Type B pancreatic cell (in vitro differentiated cells): ENCODE results near the gene DNMT3B. TPM values are rescaled to one million over a fixed set of nuclear protein-coding genes. Genes with fewer than 3 reads are reported as not detected.

Experiments
- DNase-seq: peaks from one replicate; pipeline ENCODE4 v3.0.0; 2021; ENCODE audit warnings: mixed read lengths; ENCODE audit not compliant: unreplicated experiment; ENCODE audit errors: extremely low spot score
- H3K27ac Mint-ChIP-seq: 2 replicates; pipeline ENCODE4 v1.8.0; 2021; ENCODE audit warnings: mild to moderate bottlenecking, mixed read lengths
- H3K27me3 Mint-ChIP-seq: 2 replicates; pipeline ENCODE4 v1.8.0; 2021; ENCODE audit warnings: mixed read lengths
- H3K36me3 Mint-ChIP-seq: 2 replicates; pipeline ENCODE4 v1.8.0; 2021; ENCODE audit warnings: mixed read lengths
- H3K4me1 Mint-ChIP-seq: one replicate; pipeline ENCODE4 v1.8.0; 2021; ENCODE audit warnings: mixed read lengths; ENCODE audit not compliant: unreplicated experiment
- H3K4me3 Mint-ChIP-seq: 2 replicates; pipeline ENCODE4 v1.8.0; 2021; ENCODE audit warnings: mild to moderate bottlenecking, mixed read lengths
- H3K9me3 Mint-ChIP-seq: 2 replicates; pipeline ENCODE4 v1.8.0; 2021; ENCODE audit warnings: mixed read lengths
- total RNA-seq: library from RNA; stranded (reverse); gene quantifications from 2 replicates; pipeline ENCODE4 v1.2.1, GENCODE V29; 2021; ENCODE audit warnings: low replicate concordance
- TF ChIP-seq, protein P1 (sequence below): fragments of 200-600 bp; sonication (generic); conservative IDR thresholded peaks from 2 replicates; pipeline ENCODE4 v1.5.0; 2021; ENCODE audit warnings: antibody characterized with exemption, mild to moderate bottlenecking

Gene DNMT3B
- total RNA-seq, 1 donor from 2014 or later = 19.7 TPM

- Mint-ChIP-seq H3K4me3 (no peak overlapping the region), H3K36me3 (peaks cover 7% of the 10 kb centered on the region), H3K4me1 (peaks cover 4% of the 10 kb centered on the region), H3K9me3 (no peaks in the 10 kb centered on the region), H3K27ac (no peak overlapping the region), H3K27me3 (no peaks in the 10 kb centered on the region)
- TF ChIP-seq, protein P1, sequence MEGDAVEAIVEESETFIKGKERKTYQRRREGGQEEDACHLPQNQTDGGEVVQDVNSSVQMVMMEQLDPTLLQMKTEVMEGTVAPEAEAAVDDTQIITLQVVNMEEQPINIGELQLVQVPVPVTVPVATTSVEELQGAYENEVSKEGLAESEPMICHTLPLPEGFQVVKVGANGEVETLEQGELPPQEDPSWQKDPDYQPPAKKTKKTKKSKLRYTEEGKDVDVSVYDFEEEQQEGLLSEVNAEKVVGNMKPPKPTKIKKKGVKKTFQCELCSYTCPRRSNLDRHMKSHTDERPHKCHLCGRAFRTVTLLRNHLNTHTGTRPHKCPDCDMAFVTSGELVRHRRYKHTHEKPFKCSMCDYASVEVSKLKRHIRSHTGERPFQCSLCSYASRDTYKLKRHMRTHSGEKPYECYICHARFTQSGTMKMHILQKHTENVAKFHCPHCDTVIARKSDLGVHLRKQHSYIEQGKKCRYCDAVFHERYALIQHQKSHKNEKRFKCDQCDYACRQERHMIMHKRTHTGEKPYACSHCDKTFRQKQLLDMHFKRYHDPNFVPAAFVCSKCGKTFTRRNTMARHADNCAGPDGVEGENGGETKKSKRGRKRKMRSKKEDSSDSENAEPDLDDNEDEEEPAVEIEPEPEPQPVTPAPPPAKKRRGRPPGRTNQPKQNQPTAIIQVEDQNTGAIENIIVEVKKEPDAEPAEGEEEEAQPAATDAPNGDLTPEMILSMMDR = no peak
- DNase-seq = no peak
Observed at GRCh38 chr20:32786059-32786760, 24.0 kb downstream of the DNMT3B start.

- TF ChIP-seq, protein P1 = no peak
- H3K27me3 Mint-ChIP-seq = no peaks in the 10 kb centered on the region
- peaks cover 7% of the 10 kb centered on the region for H3K4me1 Mint-ChIP-seq
- peaks cover 7% of the 10 kb centered on the region for H3K36me3 Mint-ChIP-seq
- DNase-seq = no peak
- H3K27ac Mint-ChIP-seq = no peak overlapping the region
- H3K4me3 Mint-ChIP-seq = no peak overlapping the region
- H3K9me3 Mint-ChIP-seq = no peaks in the 10 kb centered on the region
Observed at GRCh38 chr20:32787168-32787567, 25.0 kb downstream of the DNMT3B start.

GRCh38 chr20:32789896-32790750 is 27.9 kb downstream of the DNMT3B start:
- TF ChIP-seq, protein P1 = peak; percentile 100
- H3K9me3 Mint-ChIP-seq = no peaks in the 10 kb centered on the region
- peak; percentile 84 for DNase-seq
- H3K27ac Mint-ChIP-seq = peak overlapping the region; percentile 6
- H3K4me1 Mint-ChIP-seq = peaks cover 12% of the 10 kb centered on the region
- no peaks in the 10 kb centered on the region for H3K27me3 Mint-ChIP-seq
- no peak overlapping the region for H3K4me3 Mint-ChIP-seq
- H3K36me3 Mint-ChIP-seq = peaks cover 7% of the 10 kb centered on the region

- Mint-ChIP-seq H3K36me3 (peaks cover 7% of the 10 kb centered on the region), H3K9me3 (no peaks in the 10 kb centered on the region), H3K27ac (no peak overlapping the region), H3K4me1 (peaks cover 12% of the 10 kb centered on the region), H3K4me3 (no peak overlapping the region), H3K27me3 (no peaks in the 10 kb centered on the region)
- TF ChIP-seq, protein P1 = no peak
- no peak for DNase-seq
Observed at GRCh38 chr20:32790751-32791057, 28.5 kb downstream of the DNMT3B start.

DNA sequence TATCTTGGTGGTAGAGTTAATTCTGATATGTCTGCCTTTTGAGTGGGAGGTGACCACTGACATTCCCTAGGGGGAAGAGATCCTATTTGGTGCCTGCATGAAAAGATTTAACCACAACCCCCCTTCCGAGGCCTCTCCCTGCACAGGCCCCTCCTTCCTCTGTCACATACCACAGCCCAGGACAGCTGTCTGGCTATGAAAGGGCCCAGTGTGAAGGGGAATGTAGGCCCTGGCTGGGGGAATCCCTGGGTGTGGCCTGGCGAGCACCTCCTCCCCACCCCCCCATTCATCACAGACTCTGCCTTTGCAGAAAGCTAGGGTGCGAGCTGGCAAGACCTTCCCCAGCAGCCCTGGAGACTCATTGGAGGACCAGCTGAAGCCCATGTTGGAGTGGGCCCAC is 30.1 kb downstream of the DNMT3B start:
- no peak overlapping the region for H3K4me3 Mint-ChIP-seq
- peak overlapping the region; percentile 38 for H3K27ac Mint-ChIP-seq
- TF ChIP-seq, protein P1 = no peak
- no peak for DNase-seq
- H3K36me3 Mint-ChIP-seq = peaks cover 7% of the 10 kb centered on the region
- peaks cover 18% of the 10 kb centered on the region for H3K4me1 Mint-ChIP-seq
- H3K27me3 Mint-ChIP-seq = no peaks in the 10 kb centered on the region
- no peaks in the 10 kb centered on the region for H3K9me3 Mint-ChIP-seq
